Endothelial cell of coronary artery (primary cell): ENCODE data around the gene ABHD17C. TPM values are rescaled to one million over a fixed set of nuclear protein-coding genes. Genes with fewer than 3 reads are reported as not detected.

Experiments used
- total RNA-seq: library from RNA; depleted of rRNA; stranded (reverse); fragments of >200 nt; gene quantifications from 2 replicates; pipeline ENCODE4 v1.2.3, GENCODE V29; 2014

Gene ABHD17C
- total RNA-seq = 5.4 and 7.0 TPM in 2 replicates

GRCh38 chr15:80695099-80695910, at the start of gene ABHD17C:
TSS of gene ABHD17C (plus strand) at chr15:80695310. CDS start at chr15:80695430, 120 bp downstream.

DNA sequence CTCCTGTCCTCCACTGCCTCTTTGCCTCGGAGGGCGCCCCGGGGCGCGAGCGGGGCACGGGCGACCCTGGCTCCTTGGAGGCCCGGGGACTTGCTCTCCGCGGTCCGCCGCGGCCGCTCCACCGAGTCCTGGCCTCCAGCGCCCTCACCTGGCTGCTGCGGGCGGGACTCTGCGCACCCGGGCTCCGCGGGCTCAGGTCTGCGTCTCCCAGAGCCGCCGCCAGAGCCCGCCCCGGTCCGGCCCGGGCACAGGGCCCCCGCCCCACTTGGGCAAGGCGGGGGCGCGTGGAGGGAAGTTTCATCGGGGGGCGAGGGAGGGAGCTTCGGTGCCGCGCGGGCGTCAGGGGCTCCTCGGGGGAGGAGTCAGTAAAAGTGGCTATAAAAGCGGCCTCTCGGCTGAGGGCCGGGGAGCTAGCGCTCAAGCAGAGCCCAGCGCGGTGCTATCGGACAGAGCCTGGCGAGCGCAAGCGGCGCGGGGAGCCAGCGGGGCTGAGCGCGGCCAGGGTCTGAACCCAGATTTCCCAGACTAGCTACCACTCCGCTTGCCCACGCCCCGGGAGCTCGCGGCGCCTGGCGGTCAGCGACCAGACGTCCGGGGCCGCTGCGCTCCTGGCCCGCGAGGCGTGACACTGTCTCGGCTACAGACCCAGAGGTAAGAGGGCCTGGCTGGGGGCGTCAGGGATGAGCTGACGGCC, 84.0 kb downstream of the ABHD17C start, which contains the start of gene CEMIP:
Gene CEMIP, plus strand, starts transcription at position 407 of the 694 bp plus-strand sequence. CDS start 94,510 bp downstream, outside the sequence.

Other genes starting within 250 kb of the ABHD17C start
- gene CEMIP, start 84.1 kb downstream of the ABHD17C start, total RNA-seq = 0.19 and 0.27 TPM in 2 replicates